Measurements from ENCODE around the gene CAMK2G.

- TF ChIP-seq EZH2phosphoT487 (IDR thresholded peaks at IDR 0.05; ENCODE audit: insufficient read depth, low read depth) (no peak), EZH2 (IDR thresholded peaks at IDR 0.05; ENCODE audit: insufficient read depth, poor library complexity, severe bottlenecking) (no peak)
Measured at GRCh38 chr10:73836427-73836980, 37.9 kb downstream of the CAMK2G start.
